ENCODE measurements around the gene UBE2Z.

UBE2Z gene

GRCh38 chr17:48960834-48961515 lies 52.8 kb downstream of the UBE2Z start:
- no peak for DNase-seq (ENCODE audit: low read depth)

GRCh38 chr17:48961516-48962233 lies 53.5 kb downstream of the UBE2Z start:
- peak; percentile 17 for DNase-seq (ENCODE audit: low read depth)

GRCh38 chr17:48970224-48970623 lies 62.0 kb downstream of the UBE2Z start:
- no peak for DNase-seq (ENCODE audit: low read depth)

- no peak for DNase-seq (ENCODE audit: low read depth)
These were observed 62.9 kb downstream of the UBE2Z start for GRCh38 chr17:48970865-48971687.

- no peak for DNase-seq (ENCODE audit: low read depth)
These were observed 64.5 kb downstream of the UBE2Z start for GRCh38 chr17:48972749-48973097.

- no peak for DNase-seq (ENCODE audit: low read depth)
These were observed 65.6 kb downstream of the UBE2Z start for GRCh38 chr17:48973806-48974205.
